HepG2 (cell line): ENCODE results near the gene OSBPL10. TPM values are rescaled to one million over a fixed set of nuclear protein-coding genes. Genes with fewer than 3 reads are reported as not detected.

Source experiments
- ATAC-seq: fragments of 200-7000 bp; cut with Tn5 transposase; 3 replicates; pipeline ENCODE4 v1.9.1; 2020; ENCODE audit warnings: mild to moderate bottlenecking, moderate library complexity
- BruUV-seq: library from RNA; stranded (reverse); fragments of 400-500 nt; replicated peaks from 2 replicates; lab custom pipeline; 2021; lab: Mats Ljungman, UMichigan
- CTCF ChIA-PET: fragments of 300-600 bp; formaldehyde crosslinking; extraction: SDS; loops from one replicate; lab custom pipeline; 2021; ENCODE audit warnings: low total read pairs, inconsistent platforms, low intra/inter-chr PET ratio; lab: Yijun Ruan, JAX
- POLR2A ChIA-PET: fragments of 350-600 bp; sonication (Branson Sonifier 250); formaldehyde crosslinking; loops from one replicate; lab custom pipeline; 2020; ENCODE audit warnings: antibody characterized with exemption, inconsistent platforms; lab: Yijun Ruan, JAX
- DNase-seq: peaks from one replicate; pipeline ENCODE4 v3.0.0-alpha.2; 2015; ENCODE audit warnings: low spot score
- FAIRE-seq: peaks from 3 replicates; lab custom pipeline; 2011; peaks lifted over from hg19 to GRCh38; lab: Jason Lieb, UNC
- H2AFZ ChIP-seq: one replicate; pipeline ENCODE4 v1.6.1; 2011; ENCODE audit warnings: low read length, inconsistent platforms
- H3K27ac ChIP-seq: fragments of 300-600 bp; 3 replicates; pipeline ENCODE4 v1.8.0; 2011; ENCODE audit warnings: mixed run types, mild to moderate bottlenecking, mixed read lengths, low read length, inconsistent platforms; ENCODE audit not compliant: insufficient read depth; ENCODE audit errors: extremely low read length
- H3K27me3 ChIP-seq, 2 experiments: fragments of 200-600 bp in 1 of 2; 2 replicates in 1 of 2; 3 replicates in 1 of 2; pipeline versions ENCODE4 v1.6.0 to v1.8.0; 2011; ENCODE audit warnings: low read length in 2 of 2, mild to moderate bottlenecking in 2 of 2, moderate library complexity in 2 of 2, inconsistent platforms in 1 of 2; ENCODE audit not compliant: insufficient read depth in 2 of 2, control insufficient read depth in 1 of 2
- H3K36me3 ChIP-seq, 2 experiments: fragments of 200-600 bp in 1 of 2; replicated peaks in 1 of 2; 2 replicates in 1 of 2; 3 replicates in 1 of 2; pipeline versions ENCODE4 v1.5.1 to v1.8.0; 2011; ENCODE audit warnings: low read length in 2 of 2, inconsistent platforms in 1 of 2; ENCODE audit not compliant: insufficient read depth in 2 of 2, control insufficient read depth in 1 of 2
- H3K4me1 ChIP-seq: 2 replicates; pipeline ENCODE4 v1.5.1; 2012; ENCODE audit warnings: low read length, inconsistent platforms; ENCODE audit not compliant: insufficient read depth
- H3K4me2 ChIP-seq: 2 replicates; pipeline ENCODE4 v1.6.0; 2011; ENCODE audit warnings: low read depth, low read length, inconsistent platforms
- H3K4me3 ChIP-seq, 3 experiments: fragments of 200-600 bp in 1 of 3; sonication (generic), shearing (Covaris generic) in 1 of 3; replicated peaks in 1 of 3; 2 replicates each; pipeline ENCODE4 v1.5.1; 2011 to 2016; ENCODE audit warnings: low read length in 3 of 3, inconsistent platforms in 2 of 3, low read depth in 2 of 3, mild to moderate bottlenecking in 2 of 3, control low read depth in 1 of 3, mixed read lengths in 1 of 3; ENCODE audit not compliant: insufficient read depth in 1 of 3
- H3K79me2 ChIP-seq: one replicate; pipeline ENCODE4 v1.6.1; 2011; ENCODE audit warnings: low read length, inconsistent platforms; ENCODE audit not compliant: insufficient read depth
- H3K9ac ChIP-seq: 2 replicates; pipeline ENCODE4 v1.6.0; 2011; ENCODE audit warnings: mild to moderate bottlenecking, low read depth, low read length, inconsistent platforms; ENCODE audit not compliant: insufficient read depth
- H3K9me3 ChIP-seq: 2 replicates; pipeline ENCODE4 v1.5.1; 2012; ENCODE audit warnings: mild to moderate bottlenecking, low read length
- H4K20me1 ChIP-seq: 2 replicates; pipeline ENCODE4 v1.6.0; 2011; ENCODE audit warnings: inconsistent platforms, mild to moderate bottlenecking, low read length, moderate library complexity; ENCODE audit not compliant: insufficient read depth
- JUN ChIP-seq: sonication (generic); formaldehyde crosslinking; IDR thresholded peaks from 2 replicates; pipeline ENCODE4 v1.4.0; 2020; ENCODE audit warnings: mild to moderate bottlenecking, missing genetic modification reagents
- STAG1 ChIP-seq: sonication (generic); formaldehyde crosslinking; IDR thresholded peaks from 2 replicates; pipeline ENCODE4 v1.4.0; 2020; ENCODE audit warnings: missing genetic modification reagents
- ZNF253 ChIP-seq: sonication (generic); formaldehyde crosslinking; IDR thresholded peaks from 2 replicates; pipeline ENCODE4 v1.8.0; 2022; ENCODE audit warnings: mild to moderate bottlenecking, missing genetic modification reagents, borderline replicate concordance
- ZNF564 ChIP-seq: sonication (generic); formaldehyde crosslinking; IDR thresholded peaks from 2 replicates; pipeline ENCODE4 v1.8.1; 2023; ENCODE audit warnings: mild to moderate bottlenecking, missing genetic modification reagents
- WGBS: methylation state at CpG from one replicate; pipeline ENCODE4 v1.1.6; 2017; ENCODE audit warnings: low lambda C conversion rate; 5-methylcytosine and 5-hydroxymethylcytosine counted together
- in situ Hi-C: cut with HindIII; loops from 2 replicates; pipeline ENCODE4 v1.10.0; 2017; ENCODE audit warnings: low pct_unique_long_range_greater_than_20kb; ENCODE audit not compliant: extremely low pct_ligation_motif_present
- intact Hi-C: fragments of 100-400 bp; cut with micrococcal nuclease; formaldehyde crosslinking; loops from one replicate; pipeline ENCODE4 v1.10.0; 2022; ENCODE audit not compliant: unreplicated experiment
- polyA plus RNA-seq, 8 experiments: library from polyadenylated mRNA; depleted of rRNA in 3 of 8; stranded (reverse) in 7 of 8; unstranded in 1 of 8; fragments of >200 nt; fragmentation: Illumina TruSeq in 4 of 8; extraction: Trizol in 4 of 8; gene quantifications; 2 replicates each; pipeline versions ENCODE4 v1.2.1 to v1.2.3, GENCODE V29; 2011 to 2016; ENCODE audit warnings: low read depth in 4 of 8, missing spikeins in 1 of 8, mixed read lengths in 1 of 8; ENCODE audit not compliant: insufficient read depth in 1 of 8
- total RNA-seq, 5 experiments: library from RNA; depleted of rRNA; stranded (reverse); fragments of >200 nt; fragmentation: Illumina TruSeq; extraction: Trizol; gene quantifications; 2 replicates each; pipeline ENCODE4 v1.2.3, GENCODE V29; 2016; ENCODE audit warnings: low read depth in 1 of 5
- TF ChIP-seq, protein P1 (sequence below): sonication (generic); formaldehyde crosslinking; IDR thresholded peaks from 2 replicates; pipeline ENCODE4 v1.5.0; 2020; ENCODE audit warnings: mild to moderate bottlenecking, missing genetic modification reagents, moderate library complexity
- TF ChIP-seq, protein P2 (sequence below): sonication (generic); formaldehyde crosslinking; IDR thresholded peaks from 2 replicates; pipeline ENCODE4 v1.5.1; 2020; ENCODE audit warnings: mild to moderate bottlenecking, missing genetic modification reagents, moderate library complexity
- TF ChIP-seq, protein P3 (sequence below): sonication (generic); formaldehyde crosslinking; conservative IDR thresholded peaks from 2 replicates; pipeline ENCODE4 v1.4.0; 2020; ENCODE audit warnings: missing genetic modification reagents

OSBPL10 gene
- total and polyA plus RNA-seq, 2 of the 13 experiments (the other 11 are each of a cell fraction or from before 2014, with no cell fraction given) = 10.3 to 28.6 TPM

DNA sequence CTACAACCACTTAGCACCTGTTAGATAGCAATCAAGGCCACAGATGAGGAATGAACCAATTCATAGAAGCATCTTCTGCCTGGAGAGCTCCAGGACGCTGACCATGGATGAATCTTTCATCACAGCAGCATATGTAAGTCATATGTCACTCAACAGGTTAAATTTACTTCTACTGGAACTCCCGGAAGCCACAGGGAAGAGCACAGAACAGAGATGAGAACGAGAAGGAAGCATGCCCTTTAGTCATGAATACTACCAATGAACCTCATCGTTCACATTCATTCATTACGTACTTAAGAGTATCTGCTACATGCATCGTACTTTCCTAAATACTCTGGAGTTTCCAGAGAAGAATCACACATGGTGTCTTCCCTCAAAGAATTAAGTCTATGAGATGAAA lies 255.5 kb downstream of the OSBPL10 start:
- no peak overlapping the region for H3K4me3 ChIP-seq
- H3K27me3 ChIP-seq = no peaks in the 10 kb centered on the region
- H3K27ac ChIP-seq = no peak overlapping the region
- intact Hi-C loops = no loop called here
- DNase-seq (no peak), ATAC-seq (no peak), FAIRE-seq (no peak)
- POLR2A ChIA-PET = no interaction called here
- no peaks in the 10 kb centered on the region for H4K20me1 ChIP-seq
- H3K9ac ChIP-seq = no peak overlapping the region
- no peak overlapping the region for H2AFZ ChIP-seq
- no peaks in the 10 kb centered on the region for H3K79me2 ChIP-seq
- H3K4me2 ChIP-seq = no peak overlapping the region
- CTCF ChIA-PET = interaction anchor here (1.4 kb wide), 1 partner anchor 43 kb away, joined by 4 read pairs; no protein-coding TSS in a partner anchor
- BruUV-seq = no TSS peak
- H3K4me1 ChIP-seq = peaks cover 12% of the 10 kb centered on the region
- H3K36me3 ChIP-seq = 0 out of 5 replicates have a peak, but pooled peaks cover 0 to 5% of the 10 kb centered on the region in 2 experiments
- in situ Hi-C loops = no loop called here
- TF ChIP-seq ZNF253 = no peak
- no peaks in the 10 kb centered on the region for H3K9me3 ChIP-seq
- 91% methylated on average over 6 of the region's 6 CpGs for WGBS

DNA sequence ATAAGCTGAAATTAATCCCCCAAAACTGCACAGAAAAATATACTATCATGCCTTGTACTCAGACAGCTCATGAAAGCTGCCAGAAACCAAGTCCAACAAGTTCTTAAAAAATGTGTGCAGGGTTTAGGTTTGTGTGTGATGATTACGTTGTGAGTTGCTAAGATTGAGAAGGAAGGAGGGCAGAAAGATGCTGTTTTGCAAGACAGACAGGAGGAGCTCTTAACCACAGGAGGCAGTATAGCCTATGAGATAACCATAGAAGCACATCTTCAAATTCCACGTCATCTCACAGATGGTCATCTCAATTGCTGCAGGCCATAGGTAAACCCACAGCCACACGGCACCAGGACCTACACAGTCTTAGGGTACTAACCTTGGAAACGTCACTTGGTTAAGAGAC lies 256.4 kb downstream of the OSBPL10 start:
- Histone ChIP-seq H3K4me3 (no peak overlapping the region), H3K4me1 (peaks cover 12% of the 10 kb centered on the region), H3K9me3 (no peaks in the 10 kb centered on the region), H3K27me3 (no peaks in the 10 kb centered on the region), H2AFZ (no peak overlapping the region), H3K4me2 (no peak overlapping the region), H4K20me1 (no peaks in the 10 kb centered on the region), H3K27ac (no peak overlapping the region), H3K9ac (no peak overlapping the region), H3K79me2 (no peaks in the 10 kb centered on the region), H3K36me3 (0 out of 5 replicates have a peak, but pooled peaks cover 0 to 5% of the 10 kb centered on the region in 2 experiments)
- intact Hi-C loops (no loop called here), in situ Hi-C loops (no loop called here)
- CTCF ChIA-PET = interaction anchor here (1.4 kb wide), 1 partner anchor 44 kb away, joined by 4 read pairs; no protein-coding TSS in a partner anchor
- DNase-seq (no peak), ATAC-seq (peak; percentile 48; the same call in 2 of the 3 replicates), FAIRE-seq (no peak)
- TF ChIP-seq STAG1 (CRISPR knock-in tag) = peak; percentile 52
- TF ChIP-seq, protein P1, sequence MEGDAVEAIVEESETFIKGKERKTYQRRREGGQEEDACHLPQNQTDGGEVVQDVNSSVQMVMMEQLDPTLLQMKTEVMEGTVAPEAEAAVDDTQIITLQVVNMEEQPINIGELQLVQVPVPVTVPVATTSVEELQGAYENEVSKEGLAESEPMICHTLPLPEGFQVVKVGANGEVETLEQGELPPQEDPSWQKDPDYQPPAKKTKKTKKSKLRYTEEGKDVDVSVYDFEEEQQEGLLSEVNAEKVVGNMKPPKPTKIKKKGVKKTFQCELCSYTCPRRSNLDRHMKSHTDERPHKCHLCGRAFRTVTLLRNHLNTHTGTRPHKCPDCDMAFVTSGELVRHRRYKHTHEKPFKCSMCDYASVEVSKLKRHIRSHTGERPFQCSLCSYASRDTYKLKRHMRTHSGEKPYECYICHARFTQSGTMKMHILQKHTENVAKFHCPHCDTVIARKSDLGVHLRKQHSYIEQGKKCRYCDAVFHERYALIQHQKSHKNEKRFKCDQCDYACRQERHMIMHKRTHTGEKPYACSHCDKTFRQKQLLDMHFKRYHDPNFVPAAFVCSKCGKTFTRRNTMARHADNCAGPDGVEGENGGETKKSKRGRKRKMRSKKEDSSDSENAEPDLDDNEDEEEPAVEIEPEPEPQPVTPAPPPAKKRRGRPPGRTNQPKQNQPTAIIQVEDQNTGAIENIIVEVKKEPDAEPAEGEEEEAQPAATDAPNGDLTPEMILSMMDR (CRISPR knock-in tag) = 0 out of 2 replicates have a peak, but pooled peaks have one; percentile 30
- no peak for TF ChIP-seq ZNF564 (CRISPR knock-in tag)
- no peak for TF ChIP-seq JUN (CRISPR knock-in tag)
- TF ChIP-seq, protein P2, sequence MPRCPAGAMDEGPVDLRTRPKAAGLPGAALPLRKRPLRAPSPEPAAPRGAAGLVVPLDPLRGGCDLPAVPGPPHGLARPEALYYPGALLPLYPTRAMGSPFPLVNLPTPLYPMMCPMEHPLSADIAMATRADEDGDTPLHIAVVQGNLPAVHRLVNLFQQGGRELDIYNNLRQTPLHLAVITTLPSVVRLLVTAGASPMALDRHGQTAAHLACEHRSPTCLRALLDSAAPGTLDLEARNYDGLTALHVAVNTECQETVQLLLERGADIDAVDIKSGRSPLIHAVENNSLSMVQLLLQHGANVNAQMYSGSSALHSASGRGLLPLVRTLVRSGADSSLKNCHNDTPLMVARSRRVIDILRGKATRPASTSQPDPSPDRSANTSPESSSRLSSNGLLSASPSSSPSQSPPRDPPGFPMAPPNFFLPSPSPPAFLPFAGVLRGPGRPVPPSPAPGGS (CRISPR knock-in tag) = no peak
- TF ChIP-seq, protein P3, sequence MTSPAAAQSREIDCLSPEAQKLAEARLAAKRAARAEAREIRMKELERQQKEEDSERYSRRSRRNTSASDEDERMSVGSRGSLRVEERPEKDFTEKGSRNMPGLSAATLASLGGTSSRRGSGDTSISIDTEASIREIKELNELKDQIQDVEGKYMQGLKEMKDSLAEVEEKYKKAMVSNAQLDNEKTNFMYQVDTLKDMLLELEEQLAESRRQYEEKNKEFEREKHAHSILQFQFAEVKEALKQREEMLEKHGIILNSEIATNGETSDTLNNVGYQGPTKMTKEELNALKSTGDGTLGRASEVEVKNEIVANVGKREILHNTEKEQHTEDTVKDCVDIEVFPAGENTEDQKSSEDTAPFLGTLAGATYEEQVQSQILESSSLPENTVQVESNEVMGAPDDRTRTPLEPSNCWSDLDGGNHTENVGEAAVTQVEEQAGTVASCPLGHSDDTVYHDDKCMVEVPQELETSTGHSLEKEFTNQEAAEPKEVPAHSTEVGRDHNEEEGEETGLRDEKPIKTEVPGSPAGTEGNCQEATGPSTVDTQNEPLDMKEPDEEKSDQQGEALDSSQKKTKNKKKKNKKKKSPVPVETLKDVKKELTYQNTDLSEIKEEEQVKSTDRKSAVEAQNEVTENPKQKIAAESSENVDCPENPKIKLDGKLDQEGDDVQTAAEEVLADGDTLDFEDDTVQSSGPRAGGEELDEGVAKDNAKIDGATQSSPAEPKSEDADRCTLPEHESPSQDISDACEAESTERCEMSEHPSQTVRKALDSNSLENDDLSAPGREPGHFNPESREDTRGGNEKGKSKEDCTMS = no peak
- POLR2A ChIA-PET = no interaction called here
- BruUV-seq = no TSS peak
- 84% methylated on average over 4 of the region's 4 CpGs for WGBS
